Measurements from ENCODE around the gene SNRNP70. TPM values are rescaled to one million over a fixed set of nuclear protein-coding genes. Genes with fewer than 3 reads are reported as not detected.

The SNRNP70 gene
- total and polyA plus RNA-seq, 2 of the 13 experiments (the other 11 are each of a cell fraction or from before 2014, with no cell fraction given), result 150 to 210 TPM

- TF ChIP-seq ZBTB4 (CRISPR knock-in tag; IDR thresholded peaks at IDR 0.05; ENCODE audit: borderline replicate concordance) (no peak; the same call in none of the 2 replicates), HOXA7 (CRISPR knock-in tag; IDR thresholded peaks at IDR 0.05) (peak; percentile 95), CBX2 (IDR thresholded peaks at IDR 0.05; ENCODE audit: low read depth, low read length) (no peak), CBX2 (CRISPR knock-in tag; IDR thresholded peaks at IDR 0.05; ENCODE audit: low read depth) (peak; percentile 89; the same call in 1 of the 2 replicates), JUND (CRISPR knock-in tag; IDR thresholded peaks at IDR 0.05) (peak; percentile 72), ZNF598 (CRISPR knock-in tag; IDR thresholded peaks at IDR 0.05; ENCODE audit: borderline replicate concordance) (peak; percentile 98; the same call in 1 of the 2 replicates), HOXA5 (CRISPR knock-in tag; IDR thresholded peaks at IDR 0.05) (peak; percentile 97), SMARCC2 (IDR thresholded peaks at IDR 0.05) (no peak), MYPOP (CRISPR knock-in tag; IDR thresholded peaks at IDR 0.05) (peak; percentile 93), SOX13 (IDR thresholded peaks at IDR 0.05) (no peak; the same call in 1 of the 2 replicates), SOX13 (CRISPR knock-in tag; conservative IDR thresholded peaks at IDR 0.05 in 1 of 2, IDR thresholded peaks at IDR 0.05 in 1 of 2) (peak in 1 of 2 experiments; percentile 63; a peak in 1 of 4 replicates), ZNF772 (CRISPR knock-in tag; IDR thresholded peaks at IDR 0.05) (peak; percentile 97; the same call in 1 of the 2 replicates), REL (CRISPR knock-in tag; conservative IDR thresholded peaks at IDR 0.05) (peak; percentile 99), TIGD3 (CRISPR knock-in tag; IDR thresholded peaks at IDR 0.05; ENCODE audit: borderline replicate concordance) (peak; percentile 91; the same call in 1 of the 2 replicates), HDAC6 (IDR thresholded peaks at IDR 0.05; ENCODE audit: low read depth, low read length) (no peak), GMEB2 (CRISPR knock-in tag; IDR thresholded peaks at IDR 0.05; ENCODE audit: low read depth) (no peak), ZNF792 (CRISPR knock-in tag; IDR thresholded peaks at IDR 0.05) (peak; percentile 99), ZFP36L1 (CRISPR knock-in tag; IDR thresholded peaks at IDR 0.05) (peak; percentile 99), TBP (CRISPR knock-in tag; IDR thresholded peaks at IDR 0.05) (no peak), EEA1 (CRISPR knock-in tag; IDR thresholded peaks at IDR 0.05; ENCODE audit: borderline replicate concordance) (peak; percentile 99), ZNF777 (CRISPR knock-in tag; IDR thresholded peaks at IDR 0.05) (peak; percentile 90), AKAP8 (CRISPR knock-in tag; IDR thresholded peaks at IDR 0.05) (peak; percentile 90; the same call in 1 of the 2 replicates), NCOA5 (CRISPR knock-in tag; IDR thresholded peaks at IDR 0.05) (no peak)
Observed at GRCh38 chr19:49127674-49128544, 42.7 kb downstream of the SNRNP70 start (continued).
